ENCODE measurements around the gene NDFIP1. TPM values are rescaled to one million over a fixed set of nuclear protein-coding genes. Genes with fewer than 3 reads are reported as not detected.

NDFIP1 gene
- total RNA-seq, 1 experiment from 2014 or later, result 40.7 TPM

DNA sequence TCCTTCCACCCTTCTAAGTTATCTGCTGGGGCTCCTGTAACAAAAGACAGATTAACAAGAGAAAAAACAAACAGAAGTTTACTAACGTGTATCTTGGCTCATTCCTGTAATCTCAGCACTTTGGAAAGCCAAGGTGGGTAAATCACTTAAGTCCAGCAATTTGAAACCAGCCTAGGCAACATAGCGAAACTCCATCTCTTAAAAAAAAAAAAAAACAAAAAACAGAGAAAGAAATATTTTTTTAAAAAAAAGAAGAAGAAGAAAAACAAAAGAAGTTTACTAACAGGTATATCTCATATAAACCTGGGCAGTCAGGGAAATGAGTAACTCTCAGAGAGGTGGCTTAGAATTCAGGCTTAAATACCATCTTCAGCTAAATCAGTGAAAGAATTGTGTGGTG lies 10.3 kb upstream of the NDFIP1 start:
- H3K4me1 ChIP-seq (replicated peaks; ENCODE audit: insufficient read depth), result peaks cover 9% of the 10 kb centered on the region
- H4K20me1 ChIP-seq (ENCODE audit: insufficient read depth), result no peaks in the 10 kb centered on the region
- H3K36me3 ChIP-seq (ENCODE audit: low read depth), result no peaks in the 10 kb centered on the region
- H3K27ac ChIP-seq, result no peak overlapping the region
- DNase-seq, result no peak
- CTCF ChIA-PET, result interaction anchor here (0.5 kb wide), 1 partner anchor 143 kb away, joined by 3 read pairs; no protein-coding TSS in a partner anchor
- no peak overlapping the region for H2AFZ ChIP-seq
- POLR2A ChIA-PET (ENCODE audit: unreplicated experiment), result interaction anchor here (0.6 to 1.0 kb wide), 2 partner anchors 10 to 1379 kb away, joined by 5 to 7 read pairs; partner anchors contain the start of gene NDFIP1
- TF ChIP-seq, protein P1, sequence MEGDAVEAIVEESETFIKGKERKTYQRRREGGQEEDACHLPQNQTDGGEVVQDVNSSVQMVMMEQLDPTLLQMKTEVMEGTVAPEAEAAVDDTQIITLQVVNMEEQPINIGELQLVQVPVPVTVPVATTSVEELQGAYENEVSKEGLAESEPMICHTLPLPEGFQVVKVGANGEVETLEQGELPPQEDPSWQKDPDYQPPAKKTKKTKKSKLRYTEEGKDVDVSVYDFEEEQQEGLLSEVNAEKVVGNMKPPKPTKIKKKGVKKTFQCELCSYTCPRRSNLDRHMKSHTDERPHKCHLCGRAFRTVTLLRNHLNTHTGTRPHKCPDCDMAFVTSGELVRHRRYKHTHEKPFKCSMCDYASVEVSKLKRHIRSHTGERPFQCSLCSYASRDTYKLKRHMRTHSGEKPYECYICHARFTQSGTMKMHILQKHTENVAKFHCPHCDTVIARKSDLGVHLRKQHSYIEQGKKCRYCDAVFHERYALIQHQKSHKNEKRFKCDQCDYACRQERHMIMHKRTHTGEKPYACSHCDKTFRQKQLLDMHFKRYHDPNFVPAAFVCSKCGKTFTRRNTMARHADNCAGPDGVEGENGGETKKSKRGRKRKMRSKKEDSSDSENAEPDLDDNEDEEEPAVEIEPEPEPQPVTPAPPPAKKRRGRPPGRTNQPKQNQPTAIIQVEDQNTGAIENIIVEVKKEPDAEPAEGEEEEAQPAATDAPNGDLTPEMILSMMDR (conservative IDR thresholded peaks at IDR 0.05), result no peak
- no peak for TF ChIP-seq EZH2 (IDR thresholded peaks at IDR 0.05; ENCODE audit: low read depth)
- H3K4me2 ChIP-seq, result no peak overlapping the region
- no peaks in the 10 kb centered on the region for H3K79me2 ChIP-seq (ENCODE audit: low read depth)
- H3K4me3 ChIP-seq, result no peak overlapping the region
- H3F3A ChIP-seq (ENCODE audit: insufficient read depth, low read depth), result peaks cover 10% of the 10 kb centered on the region; the same call in 1 of the 2 replicates
- H3K9me2 ChIP-seq (ENCODE audit: insufficient read depth), result no peaks in the 10 kb centered on the region
- no peaks in the 10 kb centered on the region for H3K9me3 ChIP-seq (ENCODE audit: insufficient read depth, low read depth)
- H3K27me3 ChIP-seq (ENCODE audit: insufficient read depth, low read depth), result no peaks in the 10 kb centered on the region
- intact Hi-C loops (cut with micrococcal nuclease; ENCODE audit: unreplicated experiment), result no loop called here
- BruUV-seq (replicated peaks), result no TSS peak

DNA sequence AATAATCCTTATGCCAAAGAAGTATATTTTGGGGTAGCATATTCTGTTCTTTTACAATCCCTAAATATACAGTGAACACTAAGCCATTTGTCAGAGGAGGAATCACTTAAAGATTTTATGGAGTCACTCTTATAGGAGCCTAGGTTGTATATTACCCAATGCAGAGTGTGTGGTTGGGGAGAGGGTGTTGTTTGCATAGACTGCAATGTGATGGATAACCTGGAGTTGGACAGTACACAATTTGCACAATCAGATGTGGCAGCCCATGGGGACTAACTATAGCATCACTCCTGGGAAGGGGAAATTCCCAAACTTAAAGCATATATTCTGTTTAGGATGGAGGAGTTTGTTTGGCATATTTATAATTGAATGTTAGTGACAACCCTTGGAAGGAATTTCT lies 9.6 kb upstream of the NDFIP1 start:
- POLR2A ChIA-PET (ENCODE audit: unreplicated experiment), result interaction anchor here (0.6 kb wide), 1 partner anchor 9 kb away, joined by 7 read pairs; the partner anchor contains the start of gene NDFIP1
- Histone ChIP-seq H3K4me2 (no peak overlapping the region), H3K27ac (no peak overlapping the region), H3F3A (ENCODE audit: insufficient read depth, low read depth) (peaks cover 10% of the 10 kb centered on the region; the same call in 1 of the 2 replicates), H3K9me2 (ENCODE audit: insufficient read depth) (no peaks in the 10 kb centered on the region), H3K27me3 (ENCODE audit: insufficient read depth, low read depth) (no peaks in the 10 kb centered on the region), H3K4me1 (replicated peaks; ENCODE audit: insufficient read depth) (peaks cover 9% of the 10 kb centered on the region), H3K79me2 (ENCODE audit: low read depth) (no peaks in the 10 kb centered on the region), H2AFZ (no peak overlapping the region), H3K4me3 (no peak overlapping the region), H3K36me3 (ENCODE audit: low read depth) (no peaks in the 10 kb centered on the region), H4K20me1 (ENCODE audit: insufficient read depth) (no peaks in the 10 kb centered on the region), H3K9me3 (ENCODE audit: insufficient read depth, low read depth) (no peaks in the 10 kb centered on the region)
- no TSS peak for BruUV-seq (replicated peaks)
- TF ChIP-seq, protein P1 (conservative IDR thresholded peaks at IDR 0.05), result no peak
- TF ChIP-seq EZH2 (IDR thresholded peaks at IDR 0.05; ENCODE audit: low read depth), result no peak
- no peak for DNase-seq
- intact Hi-C loops (cut with micrococcal nuclease; ENCODE audit: unreplicated experiment), result no loop called here
- CTCF ChIA-PET, result no interaction called here

DNA sequence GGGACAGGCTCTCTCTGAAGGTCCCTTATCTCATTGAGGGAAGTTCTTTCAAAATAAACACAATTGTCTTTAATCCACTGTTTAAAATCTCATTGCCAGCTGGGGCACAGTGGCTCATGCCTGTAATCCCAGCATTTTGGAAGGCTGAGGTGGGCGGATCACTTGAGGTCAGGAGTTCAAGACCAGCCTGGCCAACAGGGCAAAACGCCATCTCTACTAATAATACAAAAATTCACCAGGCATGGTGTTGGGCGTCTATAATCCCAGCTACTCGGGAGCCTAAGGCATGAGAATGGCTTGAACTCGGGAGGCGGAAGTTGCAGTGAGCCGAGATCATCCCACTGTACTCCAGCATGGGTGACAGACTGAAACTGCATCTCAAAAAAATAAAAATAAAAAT lies 8.3 kb upstream of the NDFIP1 start:
- H3K9me3 ChIP-seq (ENCODE audit: insufficient read depth, low read depth), result no peaks in the 10 kb centered on the region
- H3K4me3 ChIP-seq, result no peak overlapping the region
- H3K27me3 ChIP-seq (ENCODE audit: insufficient read depth, low read depth), result no peaks in the 10 kb centered on the region
- no TSS peak for BruUV-seq (replicated peaks)
- H3F3A ChIP-seq (ENCODE audit: insufficient read depth, low read depth), result peaks cover 10% of the 10 kb centered on the region; the same call in 1 of the 2 replicates
- no peaks in the 10 kb centered on the region for H3K79me2 ChIP-seq (ENCODE audit: low read depth)
- H3K27ac ChIP-seq, result no peak overlapping the region
- TF ChIP-seq, protein P1 (conservative IDR thresholded peaks at IDR 0.05), result no peak
- no peak for TF ChIP-seq EZH2 (IDR thresholded peaks at IDR 0.05; ENCODE audit: low read depth)
- no peak overlapping the region for H2AFZ ChIP-seq
- H3K4me2 ChIP-seq, result no peak overlapping the region
- intact Hi-C loops (cut with micrococcal nuclease; ENCODE audit: unreplicated experiment), result no loop called here
- H4K20me1 ChIP-seq (ENCODE audit: insufficient read depth), result no peaks in the 10 kb centered on the region
- no peaks in the 10 kb centered on the region for H3K36me3 ChIP-seq (ENCODE audit: low read depth)
- ChIA-PET CTCF (no interaction called here), POLR2A (ENCODE audit: unreplicated experiment) (no interaction called here)
- H3K4me1 ChIP-seq (replicated peaks; ENCODE audit: insufficient read depth), result peaks cover 9% of the 10 kb centered on the region
- no peaks in the 10 kb centered on the region for H3K9me2 ChIP-seq (ENCODE audit: insufficient read depth)
- DNase-seq, result no peak
